Loucy (cell line): ENCODE data around the gene HS1BP3.

Experiments used
- H2AFZ ChIP-seq: fragments of 200-600 bp; sonication (generic); 2 replicates; pipeline ENCODE4 v1.6.0; 2016; ENCODE audit warnings: antibody characterized with exemption, mild to moderate bottlenecking, low read length, moderate library complexity
- H3F3A ChIP-seq: fragments of 200-600 bp; 2 replicates; pipeline ENCODE4 v1.6.0; 2016; ENCODE audit warnings: antibody characterized with exemption, low read depth, mild to moderate bottlenecking
- H3K27me3 ChIP-seq: fragments of 200-600 bp; sonication (generic); 2 replicates; pipeline ENCODE4 v1.6.1; 2014; ENCODE audit warnings: low read length, mild to moderate bottlenecking; ENCODE audit not compliant: insufficient read depth, poor library complexity, severe bottlenecking
- H3K36me3 ChIP-seq: fragments of 200-600 bp; sonication (generic); 2 replicates; pipeline ENCODE4 v1.6.1; 2016; ENCODE audit warnings: low read length; ENCODE audit not compliant: insufficient read depth
- H3K4me1 ChIP-seq: fragments of 200-600 bp; sonication (generic); 2 replicates; pipeline ENCODE4 v1.5.1; 2014; ENCODE audit warnings: low read length, mild to moderate bottlenecking; ENCODE audit not compliant: insufficient read depth, poor library complexity, severe bottlenecking
- H3K4me2 ChIP-seq: fragments of 200-600 bp; sonication (generic); 2 replicates; pipeline ENCODE4 v1.6.0; 2014; ENCODE audit warnings: antibody characterized with exemption, low read length, low read depth, mild to moderate bottlenecking; ENCODE audit not compliant: poor library complexity, severe bottlenecking
- H3K4me3 ChIP-seq: fragments of 200-600 bp; sonication (generic); 2 replicates; pipeline ENCODE4 v1.5.1; 2014; ENCODE audit warnings: low read length, mild to moderate bottlenecking, mixed read lengths; ENCODE audit not compliant: poor library complexity, severe bottlenecking
- H3K79me2 ChIP-seq: fragments of 200-600 bp; sonication (generic); 2 replicates; pipeline ENCODE4 v1.6.1; 2014; ENCODE audit warnings: low read length; ENCODE audit not compliant: insufficient read depth
- H3K9ac ChIP-seq: fragments of 200-600 bp; sonication (generic); 2 replicates; pipeline ENCODE4 v1.6.0; 2014; ENCODE audit warnings: mild to moderate bottlenecking, low read depth, low read length, moderate library complexity; ENCODE audit not compliant: poor library complexity, severe bottlenecking
- H3K9me2 ChIP-seq: fragments of 200-600 bp; sonication (generic); replicated peaks from 2 replicates; pipeline ENCODE4 v1.6.1; 2016; ENCODE audit warnings: low read depth, low read length, mixed read lengths
- H3K9me3 ChIP-seq: fragments of 200-600 bp; sonication (generic); 2 replicates; pipeline ENCODE4 v1.6.1; 2014; ENCODE audit warnings: mild to moderate bottlenecking, antibody characterized with exemption, low read length, low read depth; ENCODE audit not compliant: insufficient read depth
- H4K20me1 ChIP-seq: fragments of 200-600 bp; sonication (generic); 2 replicates; pipeline ENCODE4 v1.6.0; 2014; ENCODE audit warnings: antibody characterized with exemption, low read length, mild to moderate bottlenecking; ENCODE audit not compliant: insufficient read depth, poor library complexity, severe bottlenecking
- CTCF ChIP-seq: fragments of 200-600 bp; sonication (generic); conservative IDR thresholded peaks from 2 replicates; pipeline ENCODE4 v1.5.1; 2014; ENCODE audit warnings: mild to moderate bottlenecking, antibody characterized with exemption, low read length
- EZH2phosphoT487 ChIP-seq: fragments of 200-600 bp; IDR thresholded peaks from 2 replicates; pipeline ENCODE4 v1.6.1; 2018; ENCODE audit warnings: antibody characterized with exemption, mild to moderate bottlenecking, moderate library complexity, borderline replicate concordance

Gene HS1BP3

GRCh38 chr2:20643826-20644225 lies 7.1 kb downstream of the HS1BP3 start:
- TF ChIP-seq EZH2phosphoT487: no peak
- no peak for TF ChIP-seq CTCF
- Histone ChIP-seq H3K27me3 (no peaks in the 10 kb centered on the region), H2AFZ (no peak overlapping the region), H3K9me2 (no peaks in the 10 kb centered on the region), H3F3A (no peaks in the 10 kb centered on the region), H3K36me3 (no peaks in the 10 kb centered on the region), H3K79me2 (no peaks in the 10 kb centered on the region), H4K20me1 (no peaks in the 10 kb centered on the region), H3K4me1 (peaks cover 14% of the 10 kb centered on the region), H3K9ac (peak overlapping the region; percentile 16), H3K9me3 (no peaks in the 10 kb centered on the region), H3K4me3 (no peak overlapping the region), H3K4me2 (no peak overlapping the region)

- Histone ChIP-seq H3K4me1 (peaks cover 8% of the 10 kb centered on the region), H2AFZ (no peak overlapping the region), H3K4me2 (no peak overlapping the region), H3K9me3 (no peaks in the 10 kb centered on the region), H3F3A (no peaks in the 10 kb centered on the region), H3K4me3 (no peak overlapping the region), H4K20me1 (no peaks in the 10 kb centered on the region), H3K9me2 (no peaks in the 10 kb centered on the region), H3K79me2 (no peaks in the 10 kb centered on the region), H3K9ac (no peak overlapping the region), H3K27me3 (no peaks in the 10 kb centered on the region), H3K36me3 (no peaks in the 10 kb centered on the region)
- no peak for TF ChIP-seq EZH2phosphoT487
- TF ChIP-seq CTCF: no peak
Observed at GRCh38 chr2:20643060-20643459, 7.8 kb downstream of the HS1BP3 start.

GRCh38 chr2:20642055-20642971 lies 8.6 kb downstream of the HS1BP3 start:
- H2AFZ ChIP-seq: no peak overlapping the region
- peaks cover under 1% of the 10 kb centered on the region for H3K4me1 ChIP-seq
- no peaks in the 10 kb centered on the region for H3K9me2 ChIP-seq
- H3K79me2 ChIP-seq: no peaks in the 10 kb centered on the region
- TF ChIP-seq EZH2phosphoT487: no peak
- TF ChIP-seq CTCF: peak; percentile 90
- H3K4me2 ChIP-seq: peak overlapping the region; percentile 23
- H3K4me3 ChIP-seq: no peak overlapping the region
- H3K27me3 ChIP-seq: no peaks in the 10 kb centered on the region
- H3K9me3 ChIP-seq: no peaks in the 10 kb centered on the region
- H3K9ac ChIP-seq: no peak overlapping the region
- no peaks in the 10 kb centered on the region for H3K36me3 ChIP-seq
- H4K20me1 ChIP-seq: no peaks in the 10 kb centered on the region
- H3F3A ChIP-seq: no peaks in the 10 kb centered on the region
